NCI-H2171 treated with DMSO at 0.1 percent for 48 hours (cell line): ENCODE measurements around the gene SLC2A14.
"Not testable (repeated sequence)": the region's sequence is repeated elsewhere in the genome, so short reads cannot be mapped to it uniquely, and the experiment has no call there.

Experiments used
- DNase-seq: peaks from one replicate; lab custom pipeline; 2025; lab: John Stamatoyannopoulos, UW

SLC2A14 gene

DNA sequence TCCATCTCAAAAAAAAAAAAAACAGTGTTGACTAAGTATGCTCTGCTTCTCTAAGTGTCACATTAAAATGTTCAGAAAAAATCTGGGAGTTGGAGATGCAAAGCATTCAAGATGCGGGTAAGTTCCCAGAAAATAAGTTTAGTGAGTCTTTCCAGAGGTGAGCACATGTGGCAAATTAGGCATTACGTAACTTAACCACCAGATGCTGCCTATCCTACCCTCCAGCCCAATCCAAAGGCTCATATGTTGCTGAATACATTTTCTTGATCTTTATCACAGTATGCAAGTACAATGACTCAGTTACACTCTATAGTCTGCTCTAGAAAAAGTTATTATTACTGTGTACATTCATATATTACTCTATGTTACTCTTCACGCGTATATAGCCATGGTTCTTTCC, 3.6 kb downstream of the SLC2A14 start:
- no peak for DNase-seq

DNA sequence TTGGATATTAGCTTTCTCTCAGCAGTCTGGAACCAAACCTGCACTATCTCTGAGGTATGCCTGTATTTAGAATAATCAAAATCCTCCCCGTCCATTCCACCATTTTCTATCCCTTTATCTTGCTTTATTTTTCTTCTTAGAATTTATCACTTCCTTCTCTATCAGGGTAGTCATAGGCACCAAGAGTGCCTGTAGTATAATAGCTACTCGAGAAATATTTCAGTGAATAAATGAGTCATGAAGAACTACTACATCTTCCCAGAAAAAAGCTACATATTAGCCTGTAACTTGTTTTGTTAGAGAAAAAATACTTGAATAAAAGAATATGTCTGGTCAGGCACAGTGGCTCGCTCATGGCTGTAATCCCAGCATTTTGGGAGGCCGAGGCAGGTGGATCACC, 4.3 kb downstream of the SLC2A14 start:
- DNase-seq = no peak

DNA sequence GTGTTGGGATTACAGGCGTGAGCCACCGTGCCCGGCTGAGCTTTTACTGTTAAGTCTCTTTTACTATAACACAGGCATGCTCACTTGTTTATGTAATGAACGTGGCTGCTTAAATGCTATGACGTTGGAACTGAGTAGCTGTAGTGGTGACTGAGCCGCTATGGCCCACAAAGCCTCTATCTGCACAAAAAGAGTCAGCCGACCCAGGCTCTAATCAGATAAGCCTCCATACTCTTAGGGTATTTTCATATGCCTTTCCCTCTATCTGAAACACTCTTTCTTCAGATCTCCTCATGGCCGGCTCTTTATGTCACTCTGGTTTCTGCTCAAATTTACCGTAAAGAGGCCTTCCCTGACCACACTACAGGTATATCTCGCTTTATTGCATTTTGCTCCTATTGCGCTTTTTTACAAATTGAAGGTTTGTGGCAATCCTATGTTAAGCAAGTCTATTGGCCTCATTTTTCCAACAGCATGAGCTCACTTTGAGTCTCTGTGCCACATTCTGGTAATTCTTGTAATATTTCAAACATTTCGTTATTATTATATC, 8.0 kb downstream of the SLC2A14 start:
- DNase-seq = no peak

DNA sequence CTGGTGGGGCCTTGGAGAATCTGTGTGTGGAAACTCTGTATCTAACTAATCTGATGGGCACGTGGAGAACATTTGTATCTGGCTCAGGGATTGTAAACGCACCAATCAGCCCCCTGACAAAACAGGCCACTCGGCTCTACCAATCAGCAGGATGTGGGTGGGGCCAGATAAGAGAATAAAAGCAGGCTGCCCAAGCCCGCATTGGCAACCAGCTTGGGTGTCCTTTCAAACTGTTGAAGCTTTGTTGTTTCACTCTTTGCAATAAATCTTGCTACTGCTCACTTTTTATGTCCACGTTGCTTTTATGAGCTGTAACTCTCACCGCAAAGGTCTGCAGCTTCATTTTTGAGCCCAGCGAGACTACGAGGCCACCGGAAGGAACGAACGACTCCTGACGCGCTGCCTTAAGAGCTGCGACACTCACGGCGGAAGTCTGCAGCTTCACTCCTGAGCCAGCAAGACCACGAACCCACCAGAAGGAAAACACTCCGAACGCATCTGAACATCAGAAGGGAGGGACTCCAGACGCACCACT, 9.8 kb downstream of the SLC2A14 start:
- DNase-seq = not testable (repeated sequence)

DNA sequence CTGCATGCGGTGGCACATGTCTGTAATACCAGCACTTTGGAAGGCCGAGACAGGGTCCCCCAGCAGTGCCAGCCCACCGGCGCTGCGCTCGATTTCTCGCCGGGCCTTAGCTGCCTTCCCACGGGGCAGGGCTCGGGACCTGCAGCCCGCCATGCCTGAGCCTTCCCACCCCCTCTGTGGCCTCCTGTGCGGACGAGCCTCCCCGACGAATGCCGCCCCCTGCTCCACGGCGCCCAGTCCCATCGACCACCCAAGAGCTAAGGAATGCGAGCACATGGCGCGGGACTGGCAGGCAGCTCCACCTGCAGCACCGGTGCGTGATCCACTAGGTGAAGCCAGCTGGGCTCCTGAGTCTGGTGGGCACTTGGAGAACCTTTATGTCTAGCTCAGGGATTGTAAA, 10.4 kb downstream of the SLC2A14 start:
- not testable (repeated sequence) for DNase-seq

DNA sequence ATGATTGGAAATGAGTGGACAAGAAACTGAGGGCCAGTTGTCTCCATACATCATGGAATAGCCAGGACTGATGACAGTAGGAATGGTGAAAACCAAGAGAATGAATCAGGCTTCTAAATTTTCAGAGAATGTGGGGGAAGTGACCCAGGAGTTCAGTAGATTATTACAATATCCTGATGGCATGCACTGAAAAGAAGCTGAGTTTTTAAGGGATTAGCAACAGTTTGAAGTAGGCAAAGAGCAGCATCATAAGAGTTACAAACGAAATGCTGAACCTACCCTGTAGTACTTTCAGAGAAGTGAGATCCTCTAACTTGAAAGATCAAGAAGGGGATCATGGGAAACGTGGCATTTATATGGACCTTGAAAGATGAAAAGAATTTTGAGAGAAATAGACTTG, 13.2 kb downstream of the SLC2A14 start:
- DNase-seq = no peak

DNA sequence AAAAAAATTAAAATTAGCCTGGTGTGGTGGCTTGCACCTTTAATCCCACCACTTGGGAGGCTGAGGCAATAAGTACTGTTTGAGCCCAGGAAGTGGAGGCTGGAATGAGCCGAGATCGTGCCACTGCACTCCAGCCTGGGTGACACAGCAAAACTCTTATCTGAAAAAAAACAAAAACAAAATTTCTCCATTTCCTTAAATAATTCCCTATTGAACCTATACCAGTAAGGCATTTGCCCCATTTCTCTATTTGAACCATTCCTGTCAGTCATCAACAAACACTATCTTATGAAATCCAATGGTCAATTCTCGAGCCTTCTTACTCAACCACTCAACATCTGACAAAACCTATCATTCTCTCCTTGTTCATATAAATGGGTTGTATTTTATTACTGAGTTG, 14.7 kb downstream of the SLC2A14 start:
- DNase-seq = no peak

DNA sequence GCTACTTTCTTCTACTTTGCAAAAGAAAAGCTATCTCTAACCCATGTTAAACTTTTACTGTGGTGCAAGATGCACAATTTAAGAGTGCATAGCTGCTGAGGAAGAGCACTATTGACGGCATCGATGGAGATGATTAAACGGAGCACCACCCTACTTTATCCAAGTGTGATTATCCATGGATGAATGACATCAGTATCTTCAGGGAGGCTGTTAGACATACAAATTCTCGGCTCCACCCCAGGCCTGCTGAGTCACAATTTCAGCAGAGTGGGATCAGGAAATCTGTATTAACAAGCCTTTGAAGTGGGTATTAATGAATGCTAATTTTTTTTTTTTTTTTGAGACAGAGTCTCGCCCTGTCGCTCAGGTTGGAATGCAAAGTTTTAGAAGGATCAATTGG, 16.2 kb downstream of the SLC2A14 start:
- DNase-seq = no peak

DNA sequence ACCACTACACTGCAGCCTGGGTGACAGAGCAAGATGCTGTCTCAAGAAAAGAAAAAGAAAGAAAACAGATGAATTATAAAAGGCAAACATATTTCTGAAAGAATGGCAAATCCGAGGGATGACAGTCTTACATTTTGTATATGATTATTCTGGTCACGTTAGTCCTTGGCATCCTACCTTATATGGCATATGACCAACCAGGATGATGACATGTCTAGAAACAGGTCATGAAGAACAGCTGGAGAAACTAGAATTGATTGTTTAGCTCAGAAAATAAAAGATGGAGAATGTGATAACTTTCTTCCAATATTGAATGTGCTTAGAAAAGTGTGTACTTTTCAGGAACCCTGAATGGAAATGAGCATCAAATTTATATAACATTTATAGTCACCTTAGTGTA, 19.2 kb downstream of the SLC2A14 start:
- DNase-seq = no peak

DNA sequence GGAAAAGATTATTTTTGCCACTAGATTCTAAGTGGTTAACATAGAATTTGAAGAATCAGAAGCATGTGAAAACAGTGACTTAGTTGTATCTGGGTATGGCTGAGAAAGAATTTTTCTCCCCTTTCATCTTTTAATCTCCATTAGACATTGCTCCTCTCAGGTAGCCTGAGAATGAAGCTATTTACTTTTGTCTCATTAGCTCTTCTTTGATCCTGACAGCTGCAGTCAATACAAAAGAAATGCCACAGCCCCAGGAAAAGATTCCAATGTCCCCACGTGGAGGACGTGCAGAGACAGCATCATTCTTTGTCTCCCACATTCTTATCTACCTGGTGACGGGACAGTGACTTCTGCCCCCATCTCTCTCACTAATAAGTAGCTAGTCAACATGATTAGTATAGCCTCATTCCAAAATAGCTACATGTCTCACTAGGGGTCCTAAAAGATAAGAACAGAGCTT, 21.1 kb downstream of the SLC2A14 start:
- not testable (repeated sequence) for DNase-seq

DNA sequence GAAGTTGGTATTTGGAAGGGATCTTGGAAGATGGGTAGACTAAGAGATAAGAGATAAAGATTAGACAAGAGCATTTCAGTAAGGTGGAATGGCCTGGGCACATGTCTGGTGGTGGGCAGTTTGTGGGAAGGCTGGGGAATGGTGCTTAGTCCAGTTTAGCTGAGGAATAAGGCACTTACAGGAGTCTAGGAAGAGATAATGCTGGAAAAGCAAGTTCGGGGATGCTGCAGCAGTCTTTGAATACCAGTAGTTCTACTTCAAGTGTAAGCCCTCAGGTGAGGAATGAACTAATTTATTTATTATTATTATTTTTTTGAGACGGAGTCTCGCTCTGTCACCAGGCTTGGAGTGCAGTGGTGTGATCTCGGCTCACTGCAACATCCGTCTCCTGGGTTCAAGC, 22.6 kb downstream of the SLC2A14 start:
- DNase-seq = not testable (repeated sequence)

DNA sequence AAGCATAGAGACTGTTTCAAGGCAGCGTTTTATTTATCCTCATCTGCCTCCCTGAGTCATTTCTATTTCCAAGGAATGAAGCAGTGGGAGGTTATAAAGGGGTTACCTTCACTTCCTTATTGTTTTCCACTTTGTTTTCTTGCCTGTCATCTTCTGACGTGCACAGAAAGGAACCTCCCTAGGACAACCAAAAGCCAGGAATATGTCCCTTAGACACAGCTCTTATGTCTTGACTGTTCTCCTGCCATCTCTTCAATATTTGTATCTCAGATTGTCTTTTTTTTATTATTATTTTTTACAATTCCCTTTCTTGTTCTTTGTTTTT, 24.7 kb downstream of the SLC2A14 start:
- DNase-seq = not testable (repeated sequence)

DNA sequence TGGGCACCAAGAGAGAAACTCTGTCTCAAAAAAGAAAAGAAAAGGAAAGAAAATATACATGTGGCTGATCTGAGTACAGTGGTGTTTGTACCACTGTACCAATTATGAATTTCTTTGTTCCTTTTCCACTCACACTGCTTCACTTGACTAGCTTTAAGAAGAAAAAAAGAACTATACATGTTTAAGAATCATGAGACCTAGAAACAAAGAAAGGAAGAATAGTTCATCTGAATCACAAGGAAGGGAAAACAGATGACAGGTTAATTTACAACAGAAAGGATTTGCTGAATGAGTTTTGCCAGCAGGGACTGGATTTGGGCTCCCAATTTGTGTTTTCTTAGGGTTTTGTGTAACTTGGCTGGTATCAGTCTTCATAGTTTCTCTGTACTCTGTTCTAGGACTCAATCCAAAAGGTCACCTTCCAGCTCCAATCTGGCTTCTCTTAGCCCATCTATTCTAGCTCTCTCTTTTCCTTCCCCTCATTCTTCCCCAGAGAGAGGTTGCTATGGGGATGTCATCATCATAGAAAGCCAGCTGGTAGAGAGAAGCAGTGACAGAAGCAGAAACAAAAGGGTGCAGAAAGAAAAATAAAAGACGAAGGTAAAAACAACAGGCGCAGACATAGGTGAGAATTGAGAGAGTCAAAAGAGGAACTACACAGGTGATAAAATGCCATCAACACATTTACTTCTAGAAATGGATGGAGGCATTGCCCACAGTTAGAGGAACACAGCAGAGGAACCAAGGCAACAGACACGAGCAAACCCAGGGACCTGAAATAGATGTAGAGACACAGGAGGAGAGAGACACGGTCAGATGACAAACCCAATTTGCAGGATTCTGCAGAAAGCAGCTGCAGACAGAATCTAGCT, 25.3 kb downstream of the SLC2A14 start:
- peak; percentile 69 for DNase-seq

DNA sequence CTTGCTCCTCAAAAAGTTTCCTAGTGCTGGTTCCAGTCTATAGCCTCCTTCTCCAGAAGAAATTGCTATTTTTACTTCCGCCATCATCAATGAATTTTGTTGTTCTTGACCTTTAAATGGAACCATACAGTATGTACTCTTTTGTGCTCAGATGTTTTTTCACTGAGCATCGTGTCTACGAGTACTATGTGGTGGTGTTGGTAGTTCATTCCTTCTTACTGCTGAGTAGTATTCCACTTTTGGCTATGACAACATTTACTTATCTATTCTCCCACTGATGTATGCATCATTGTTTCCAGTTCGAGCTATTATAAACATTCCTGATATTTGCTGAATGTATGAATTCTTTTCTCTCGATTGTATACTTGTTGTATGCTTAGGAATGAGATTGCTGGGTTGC, 28.6 kb downstream of the SLC2A14 start:
- no peak for DNase-seq

DNA sequence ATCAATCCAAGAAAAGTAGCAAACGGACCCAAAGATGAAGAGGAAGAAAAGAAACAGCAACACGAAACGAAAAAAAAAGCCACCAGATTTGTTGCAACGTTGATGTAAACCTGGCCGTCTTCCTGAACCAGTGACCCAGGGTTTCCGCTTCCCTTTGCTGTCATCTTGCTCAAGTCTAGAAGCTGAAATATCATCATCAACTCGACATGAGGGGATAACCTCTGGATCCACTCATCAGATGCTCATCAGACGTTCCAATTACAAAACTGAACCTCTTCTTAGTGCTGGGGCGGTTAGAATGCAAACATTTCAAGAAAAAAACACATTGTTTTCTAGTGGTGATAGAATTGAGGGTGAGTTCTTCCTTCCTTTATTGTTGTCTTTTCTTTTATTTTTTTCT, 29.1 kb downstream of the SLC2A14 start:
- not testable (repeated sequence) for DNase-seq

DNA sequence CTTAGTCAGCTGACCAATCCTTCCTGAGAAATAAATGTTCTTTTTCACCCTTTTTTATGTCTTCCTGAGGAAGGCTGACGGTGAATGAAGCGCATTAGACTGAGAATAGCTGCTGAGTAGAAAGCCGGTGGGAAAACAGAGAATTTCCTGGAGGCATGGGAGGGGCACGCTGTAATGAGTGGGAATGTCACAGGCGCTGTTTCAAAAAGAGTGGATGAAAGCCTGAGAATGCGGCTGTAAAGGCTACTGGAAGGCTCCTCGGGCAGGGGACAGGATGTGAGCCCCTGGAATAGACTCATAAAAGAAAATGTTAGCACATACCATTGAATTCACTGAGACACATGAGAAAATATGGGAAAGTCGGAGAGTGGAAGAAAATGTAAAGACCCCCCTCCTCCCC, 29.6 kb downstream of the SLC2A14 start:
- not testable (repeated sequence) for DNase-seq

DNA sequence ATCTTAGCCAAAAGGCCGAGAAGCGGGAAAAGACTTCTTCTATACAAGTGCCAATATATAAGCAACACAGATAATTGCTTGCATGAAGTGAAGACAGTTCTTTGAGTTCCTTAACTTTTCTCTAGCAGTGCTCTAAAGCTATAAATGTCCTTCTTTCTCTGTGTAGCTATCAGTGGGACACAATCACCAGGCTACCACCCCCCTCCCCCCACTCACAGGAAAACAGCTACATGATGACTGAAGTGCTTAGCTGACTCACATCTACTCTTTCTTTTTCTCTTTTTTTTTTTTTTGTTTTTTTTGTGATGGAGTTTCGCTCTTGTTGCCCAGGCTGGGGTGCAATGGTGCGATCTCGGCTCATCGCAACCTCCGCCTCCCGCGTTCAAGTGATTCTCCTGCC, 30.3 kb downstream of the SLC2A14 start:
- not testable (repeated sequence) for DNase-seq

DNA sequence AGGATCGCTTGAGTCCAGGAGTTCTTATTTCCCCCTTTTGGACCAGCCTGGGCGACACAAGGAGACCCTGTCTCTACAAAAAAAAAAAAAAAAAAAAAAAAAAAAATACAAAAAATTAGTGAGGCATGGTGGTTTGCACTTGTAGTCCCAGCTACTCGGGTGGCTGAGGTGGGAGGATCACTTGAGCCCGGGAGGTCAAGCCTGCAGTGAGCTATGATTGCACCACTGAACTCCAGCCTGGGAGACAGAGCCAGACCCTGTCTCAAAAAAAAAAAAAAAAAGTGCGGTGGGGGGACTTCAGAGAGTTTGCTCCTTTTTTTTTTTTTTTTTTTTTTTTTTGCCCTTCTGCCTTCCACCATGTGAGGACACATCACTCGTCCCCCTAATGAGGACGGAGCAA, 32.9 kb downstream of the SLC2A14 start:
- DNase-seq = not testable (repeated sequence)

DNA sequence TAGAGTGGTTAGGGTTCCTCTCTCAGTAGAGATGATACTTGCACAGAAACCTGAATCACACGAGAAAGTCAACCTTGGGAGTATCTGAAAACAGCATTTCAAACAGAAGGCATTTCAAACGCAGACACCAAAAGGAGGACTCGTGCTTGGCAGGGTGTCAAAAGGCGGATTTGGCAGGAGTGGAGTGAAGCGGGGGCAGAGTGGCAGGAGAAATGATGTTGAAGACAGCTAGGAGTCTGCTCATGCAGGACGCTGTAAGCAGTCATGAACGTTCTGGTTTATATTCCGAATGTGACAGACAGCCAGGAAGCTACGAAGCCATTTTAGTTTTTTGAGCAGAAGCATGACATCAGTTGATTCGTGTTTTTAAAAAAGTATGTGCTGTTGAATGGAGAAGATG, 33.5 kb downstream of the SLC2A14 start:
- DNase-seq = peak; percentile 89

DNA sequence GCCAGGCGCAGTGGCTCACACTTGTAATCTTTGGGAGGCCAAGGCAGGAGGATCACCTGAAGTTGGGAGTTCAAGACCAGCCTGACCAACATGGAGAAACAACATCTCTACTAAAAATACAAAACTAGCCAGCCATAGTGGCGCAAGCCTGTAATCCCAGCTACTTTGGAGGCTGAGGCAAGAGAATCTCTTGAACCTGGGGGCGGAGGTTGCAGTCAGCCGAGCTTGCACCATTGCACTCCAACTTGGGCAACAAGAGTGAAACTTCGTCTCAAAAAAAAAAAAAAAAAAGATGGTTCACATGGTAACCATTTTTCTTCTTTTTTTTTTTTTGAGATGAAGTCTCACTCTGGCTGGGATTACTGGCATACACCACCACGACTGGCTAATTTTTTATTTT, 35.3 kb downstream of the SLC2A14 start:
- DNase-seq = no peak

DNA sequence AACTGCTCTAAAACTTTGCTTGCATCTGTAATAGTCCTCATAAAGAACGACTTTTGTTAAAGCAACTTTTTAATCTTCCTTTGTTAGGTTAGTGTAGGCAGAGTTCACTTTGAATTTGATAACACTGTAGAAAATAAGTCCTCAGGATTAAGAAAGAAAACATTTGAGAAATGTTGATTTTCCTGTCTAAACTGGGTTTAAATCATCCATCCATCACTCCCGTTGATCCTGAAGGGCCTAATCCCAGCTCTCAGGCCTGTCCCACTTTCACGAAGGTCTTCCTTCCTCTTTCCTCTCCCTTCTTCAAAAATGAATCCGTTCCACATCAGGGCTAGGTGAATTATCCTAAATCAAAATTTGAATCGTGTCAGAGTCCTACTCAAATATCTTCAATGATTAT, 36.9 kb downstream of the SLC2A14 start:
- DNase-seq = no peak

DNA sequence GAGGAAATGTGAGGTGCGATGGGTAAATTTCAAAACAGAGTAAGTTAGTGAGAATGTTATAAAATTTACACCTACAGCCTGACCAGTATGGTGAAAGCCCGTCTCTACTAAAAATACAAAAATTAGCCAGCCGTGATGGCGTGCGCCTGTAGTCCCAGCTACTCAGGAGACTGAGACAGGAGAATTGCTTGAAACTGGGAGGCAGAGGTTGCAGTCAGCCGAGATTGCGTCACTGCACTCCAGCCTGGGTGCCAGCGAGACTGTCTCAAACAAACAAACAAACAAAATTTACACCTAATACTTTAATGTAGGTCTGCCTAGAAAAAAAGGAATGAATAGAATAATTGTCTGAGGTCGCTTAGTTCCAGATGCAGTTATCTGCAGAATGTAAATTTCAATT, 37.6 kb downstream of the SLC2A14 start:
- no peak for DNase-seq

DNA sequence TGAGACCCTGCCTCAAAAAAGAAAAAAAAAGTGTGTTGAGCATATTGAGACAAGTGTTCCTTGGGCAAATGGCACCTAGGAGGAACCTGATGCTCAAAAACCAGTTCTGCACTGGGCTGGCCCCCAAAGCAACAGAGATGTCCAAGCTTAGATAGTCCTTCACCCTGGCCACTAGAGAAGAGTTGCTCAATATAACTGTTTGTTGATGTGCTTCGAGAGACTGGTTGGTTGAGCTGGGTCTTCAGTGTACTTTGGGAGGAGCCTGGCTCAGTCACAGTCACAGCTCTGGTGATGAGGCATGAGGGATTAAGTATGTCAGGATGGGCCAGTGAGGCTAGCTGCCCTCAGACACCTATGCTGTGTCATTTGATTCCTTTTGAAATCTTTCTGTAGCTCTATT, 38.0 kb downstream of the SLC2A14 start:
- DNase-seq = no peak

DNA sequence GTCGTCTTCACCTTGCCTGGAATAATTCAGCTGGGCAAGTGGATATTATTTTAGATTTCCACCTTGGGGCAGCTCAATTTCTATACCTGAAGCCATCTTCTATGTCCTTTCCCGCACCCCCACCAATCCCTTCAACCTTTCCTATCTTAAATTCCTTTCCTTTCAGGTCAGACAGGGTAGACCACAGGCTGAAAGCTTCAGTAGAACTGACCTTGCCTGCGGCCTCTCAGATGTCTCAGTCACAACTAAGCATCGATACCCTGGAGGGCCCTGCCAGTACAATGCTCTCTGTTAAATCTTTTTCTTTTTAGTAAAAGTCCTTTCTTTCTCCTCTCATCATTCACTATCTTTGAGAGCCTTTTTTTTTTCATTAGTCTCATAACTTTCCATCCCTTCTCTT, 38.9 kb downstream of the SLC2A14 start:
- no peak for DNase-seq
